Measurements from ENCODE around the gene ITPR3.
A peak's percentile ranks its signal among the peaks of the same experiment; 100 is the strongest.

ITPR3 gene

GRCh38 chr6:33699131-33699530 is 78.0 kb downstream of the ITPR3 start:
- Mint-ChIP-seq H3K27ac (no peak overlapping the region), H3K4me1 (peaks cover 51 to 73% of the 10 kb centered on the region in 2 donors)
- no peak for ATAC-seq (replicated peaks)

GRCh38 chr6:33699739-33700138 is 78.6 kb downstream of the ITPR3 start:
- DNase-seq, result no peak
- peaks cover 34 to 46% of the 10 kb centered on the region in 2 donors for H3K36me3 Mint-ChIP-seq

More at GRCh38 chr6:33699131-33699530, 78.0 kb downstream of the ITPR3 start:
- Mint-ChIP-seq H3K9me3 (no peaks in the 10 kb centered on the region), H3K27me3 (no peaks in the 10 kb centered on the region), H3K36me3 (peaks cover 38 to 46% of the 10 kb centered on the region in 2 donors), H3K4me3 (no peak overlapping the region)
- no peak for DNase-seq

GRCh38 chr6:33700391-33701050 is 79.4 kb downstream of the ITPR3 start:
- ATAC-seq (replicated peaks), result peak; percentile 76 to 79
- H3K27ac Mint-ChIP-seq, result peak overlapping the region; percentile 91
- peaks cover 32 to 42% of the 10 kb centered on the region in 2 donors for H3K36me3 Mint-ChIP-seq
- no peaks in the 10 kb centered on the region for H3K27me3 Mint-ChIP-seq
- H3K9me3 Mint-ChIP-seq, result no peaks in the 10 kb centered on the region
- peaks cover 44 to 69% of the 10 kb centered on the region in 2 donors for H3K4me1 Mint-ChIP-seq
- DNase-seq, result peak; percentile 61
- peak overlapping the region in 1 of 2 donors; percentile 45 for H3K4me3 Mint-ChIP-seq

More at GRCh38 chr6:33699739-33700138, 78.6 kb downstream of the ITPR3 start:
- no peaks in the 10 kb centered on the region for H3K9me3 Mint-ChIP-seq
- ATAC-seq (replicated peaks), result peak; percentile 54 to 64
- H3K27ac Mint-ChIP-seq, result peak overlapping the region; percentile 91
- H3K4me1 Mint-ChIP-seq, result peaks cover 47 to 71% of the 10 kb centered on the region in 2 donors
- H3K27me3 Mint-ChIP-seq, result no peaks in the 10 kb centered on the region
- H3K4me3 Mint-ChIP-seq, result no peak overlapping the region

- DNase-seq, result no peak
- Mint-ChIP-seq H3K4me3 (no peak overlapping the region), H3K36me3 (peaks cover 32 to 34% of the 10 kb centered on the region in 2 donors), H3K4me1 (peaks cover 36 to 57% of the 10 kb centered on the region in 2 donors), H3K27ac (no peak overlapping the region), H3K27me3 (no peaks in the 10 kb centered on the region), H3K9me3 (no peaks in the 10 kb centered on the region)
- ATAC-seq (replicated peaks), result peak; percentile 51 to 67
Observed at GRCh38 chr6:33702345-33702977, 81.3 kb downstream of the ITPR3 start.

GRCh38 chr6:33704215-33705066 is 83.3 kb downstream of the ITPR3 start:
- Mint-ChIP-seq H3K36me3 (peaks cover 37 to 48% of the 10 kb centered on the region in 2 donors), H3K27me3 (no peaks in the 10 kb centered on the region), H3K4me3 (no peak overlapping the region), H3K4me1 (peaks cover 33 to 53% of the 10 kb centered on the region in 2 donors), H3K9me3 (no peaks in the 10 kb centered on the region), H3K27ac (peak overlapping the region; percentile 1)
- no peak for ATAC-seq (replicated peaks)
- no peak for DNase-seq

GRCh38 chr6:33705268-33705885 is 84.3 kb downstream of the ITPR3 start:
- DNase-seq, result no peak
- H3K4me3 Mint-ChIP-seq, result no peak overlapping the region
- H3K27ac Mint-ChIP-seq, result no peak overlapping the region
- H3K9me3 Mint-ChIP-seq, result no peaks in the 10 kb centered on the region
- H3K27me3 Mint-ChIP-seq, result no peaks in the 10 kb centered on the region
- peaks cover 35 to 54% of the 10 kb centered on the region in 2 donors for H3K4me1 Mint-ChIP-seq
- peaks cover 38 to 53% of the 10 kb centered on the region in 2 donors for H3K36me3 Mint-ChIP-seq
- no peak for ATAC-seq (replicated peaks)

GRCh38 chr6:33705955-33706725 is 85.0 kb downstream of the ITPR3 start:
- peaks cover 37 to 56% of the 10 kb centered on the region in 2 donors for H3K4me1 Mint-ChIP-seq
- peak overlapping the region; percentile 49 for H3K27ac Mint-ChIP-seq
- H3K4me3 Mint-ChIP-seq, result no peak overlapping the region
- DNase-seq (no peak), ATAC-seq (replicated peaks) (no peak)
- peaks cover 34 to 55% of the 10 kb centered on the region in 2 donors for H3K36me3 Mint-ChIP-seq
- H3K27me3 Mint-ChIP-seq, result no peaks in the 10 kb centered on the region
- H3K9me3 Mint-ChIP-seq, result no peaks in the 10 kb centered on the region

GRCh38 chr6:33707771-33708170 is 86.6 kb downstream of the ITPR3 start:
- H3K4me1 Mint-ChIP-seq, result peaks cover 35 to 59% of the 10 kb centered on the region in 2 donors
- DNase-seq (no peak), ATAC-seq (replicated peaks) (no peak)
- peaks cover 31 to 52% of the 10 kb centered on the region in 2 donors for H3K36me3 Mint-ChIP-seq
- no peaks in the 10 kb centered on the region for H3K9me3 Mint-ChIP-seq
- no peak overlapping the region for H3K4me3 Mint-ChIP-seq
- H3K27me3 Mint-ChIP-seq, result no peaks in the 10 kb centered on the region
- H3K27ac Mint-ChIP-seq, result no peak overlapping the region

- no peaks in the 10 kb centered on the region for H3K9me3 Mint-ChIP-seq
- H3K27me3 Mint-ChIP-seq, result no peaks in the 10 kb centered on the region
- peaks cover 35 to 59% of the 10 kb centered on the region in 2 donors for H3K4me1 Mint-ChIP-seq
- peaks cover 31 to 49% of the 10 kb centered on the region in 2 donors for H3K36me3 Mint-ChIP-seq
- DNase-seq (no peak), ATAC-seq (replicated peaks) (no peak)
- no peak overlapping the region for H3K27ac Mint-ChIP-seq
- H3K4me3 Mint-ChIP-seq, result no peak overlapping the region
Observed at GRCh38 chr6:33708516-33709204, 87.5 kb downstream of the ITPR3 start.

GRCh38 chr6:33709605-33710295 is 88.6 kb downstream of the ITPR3 start:
- no peak for ATAC-seq (replicated peaks)
- no peaks in the 10 kb centered on the region for H3K9me3 Mint-ChIP-seq

GRCh38 chr6:33710296-33711121 is 89.4 kb downstream of the ITPR3 start:
- Mint-ChIP-seq H3K4me1 (peaks cover 32 to 49% of the 10 kb centered on the region in 2 donors), H3K27ac (peak overlapping the region; percentile 100), H3K27me3 (no peaks in the 10 kb centered on the region), H3K9me3 (no peaks in the 10 kb centered on the region), H3K4me3 (peak overlapping the region; percentile 99 to 100), H3K36me3 (peaks cover 27 to 38% of the 10 kb centered on the region in 2 donors)
- no peak for DNase-seq
- peak; percentile 0 to 14 for ATAC-seq (replicated peaks)

More at GRCh38 chr6:33709605-33710295, 88.6 kb downstream of the ITPR3 start:
- Mint-ChIP-seq H3K27ac (no peak overlapping the region), H3K36me3 (peaks cover 29 to 39% of the 10 kb centered on the region in 2 donors), H3K4me1 (peaks cover 36 to 55% of the 10 kb centered on the region in 2 donors), H3K4me3 (peak overlapping the region in 1 of 2 donors; percentile 99), H3K27me3 (no peaks in the 10 kb centered on the region)
- no peak for DNase-seq

Data from stimulated activated naive B cell treated with anti-CD40 and anti-IgM and Interleukin-4, amounts not matched to agents 10 μg/mL and 1 μg/mL and 100 μg/mL, for 72 hours (primary cell).